A549 (cell line): Measurements from ENCODE around the gene BTG1. TPM values are rescaled to one million over a fixed set of nuclear protein-coding genes. Genes with fewer than 3 reads are reported as not detected.

Experiments used
- ATAC-seq, 2 experiments: fragments of 200-7000 bp in 1 of 2; fragments of >200 bp in 1 of 2; cut with Nextera tagmentation in 1 of 2; cut with Tn5 transposase in 1 of 2; 3 replicates each; pipeline versions ENCODE4 v1.8.0 to v1.9.1; 2018 to 2020; ENCODE audit warnings: mild to moderate bottlenecking in 1 of 2, moderate library complexity in 1 of 2
- CTCF ChIA-PET: fragments of 300-600 bp; sonication (Branson Sonifier 250); formaldehyde crosslinking; extraction: SDS; loops from one replicate; lab custom pipeline; 2021; ENCODE audit warnings: antibody characterized with exemption, inconsistent platforms; lab: Yijun Ruan, JAX
- POLR2A ChIA-PET: fragments of 350-600 bp; formaldehyde crosslinking; extraction: SDS; loops from one replicate; lab custom pipeline; 2021; ENCODE audit warnings: antibody characterized with exemption, inconsistent platforms; lab: Yijun Ruan, JAX
- DNase-seq, 2 experiments: peaks; one replicate each; pipeline versions ENCODE4 v3.0.0 to v3.0.0-alpha.2; 2011 to 2016; ENCODE audit warnings: low read depth in 1 of 2, low spot score in 1 of 2
- FAIRE-seq: peaks from 2 replicates; lab custom pipeline; 2011; peaks lifted over from hg19 to GRCh38; lab: Jason Lieb, UNC
- H3K27ac ChIP-seq, 2 experiments: fragments of >200 bp; sonication (Bioruptor Twin); formaldehyde crosslinking; 3 replicates each; pipeline ENCODE4 v1.5.1; 2016 to 2017
- H3K4me1 ChIP-seq: fragments of >200 bp; sonication (Bioruptor Twin); formaldehyde crosslinking; 3 replicates; pipeline ENCODE4 v1.6.1; 2016
- H3K4me2 ChIP-seq: fragments of >200 bp; sonication (Bioruptor Twin); formaldehyde crosslinking; 3 replicates; pipeline ENCODE4 v1.6.1; 2016
- H3K4me3 ChIP-seq: fragments of >200 bp; sonication (Bioruptor Twin); formaldehyde crosslinking; 3 replicates; pipeline ENCODE4 v1.5.1; 2016
- H3K9me3 ChIP-seq: fragments of >200 bp; sonication (Bioruptor Twin); formaldehyde crosslinking; 3 replicates; pipeline ENCODE4 v1.6.1; 2016
- CBX2 ChIP-seq: fragments of 200-600 bp; sonication (generic); IDR thresholded peaks from 2 replicates; pipeline ENCODE4 v1.6.1; 2016; ENCODE audit warnings: low read depth, mild to moderate bottlenecking, borderline replicate concordance
- CEBPB ChIP-seq, 2 experiments: fragments of >200 bp in 1 of 2; sonication (Bioruptor Twin) in 1 of 2; formaldehyde crosslinking in 1 of 2; IDR thresholded peaks; 2 replicates each; pipeline ENCODE4 v1.6.1; 2012 to 2016
- EHF ChIP-seq: fragments of 250-450 bp; sonication (Bioruptor Pico); IDR thresholded peaks from 2 replicates; pipeline ENCODE4 v1.5.0; 2020; ENCODE audit warnings: mild to moderate bottlenecking
- EHMT2 ChIP-seq: fragments of 200-600 bp; sonication (generic); IDR thresholded peaks from 2 replicates; pipeline ENCODE4 v1.6.1; 2016; ENCODE audit warnings: antibody characterized with exemption, low read depth, mild to moderate bottlenecking, moderate library complexity
- ESRRA ChIP-seq: fragments of 150-350 bp; IDR thresholded peaks from 2 replicates; pipeline ENCODE4 v1.6.1; 2014; ENCODE audit warnings: mild to moderate bottlenecking, low read length, borderline replicate concordance
- FOSB ChIP-seq: fragments of 250-450 bp; sonication (Bioruptor Pico); IDR thresholded peaks from 2 replicates; pipeline ENCODE4 v1.5.0; 2020; ENCODE audit warnings: mild to moderate bottlenecking, moderate library complexity
- HDAC2 ChIP-seq: fragments of 200-600 bp; sonication (generic); IDR thresholded peaks from 2 replicates; pipeline ENCODE4 v1.6.1; 2016
- HMGXB4 ChIP-seq: fragments of 250-450 bp; sonication (Bioruptor Pico); IDR thresholded peaks from 2 replicates; pipeline ENCODE4 v1.5.0; 2021; ENCODE audit warnings: mild to moderate bottlenecking, moderate library complexity, borderline replicate concordance
- HOXB5 ChIP-seq: fragments of 250-450 bp; sonication (Bioruptor Pico); IDR thresholded peaks from 2 replicates; pipeline ENCODE4 v1.5.0; 2020; ENCODE audit warnings: mild to moderate bottlenecking, moderate library complexity
- JUN ChIP-seq, 2 experiments: fragments of >200 bp; sonication (Bioruptor Twin); formaldehyde crosslinking; IDR thresholded peaks; 2 replicates in 1 of 2; 3 replicates in 1 of 2; pipeline ENCODE4 v1.6.1; 2016 to 2017
- KDM1A ChIP-seq: fragments of 200-600 bp; sonication (generic); IDR thresholded peaks from 2 replicates; pipeline ENCODE4 v1.6.1; 2016; ENCODE audit warnings: low read depth, mild to moderate bottlenecking
- MAFK ChIP-seq: fragments of 450-650 bp; IDR thresholded peaks from 2 replicates; pipeline ENCODE4 v1.6.1; 2014; ENCODE audit not compliant: partially characterized antibody
- MYC ChIP-seq: IDR thresholded peaks from 2 replicates; pipeline ENCODE4 v1.6.1; 2012; ENCODE audit warnings: mild to moderate bottlenecking, inconsistent platforms, low read length, improper control_type of control experiment, borderline replicate concordance
- NFE2L2 ChIP-seq: fragments of 150-350 bp; conservative IDR thresholded peaks from 2 replicates; pipeline ENCODE4 v1.6.1; 2014; ENCODE audit warnings: low read length
- POLR2A ChIP-seq: IDR thresholded peaks from 2 replicates; pipeline ENCODE4 v1.6.1; 2012; ENCODE audit warnings: mild to moderate bottlenecking, low read length
- RARB ChIP-seq: fragments of 250-450 bp; sonication (Bioruptor Pico); IDR thresholded peaks from 2 replicates; pipeline ENCODE4 v1.8.0; 2021; ENCODE audit warnings: mild to moderate bottlenecking, moderate library complexity
- RFX5 ChIP-seq: fragments of 450-650 bp; IDR thresholded peaks from 2 replicates; pipeline ENCODE4 v1.7.1; 2014; ENCODE audit warnings: antibody characterized with exemption, mild to moderate bottlenecking, moderate library complexity
- SMC3 ChIP-seq: fragments of >200 bp; sonication (Bioruptor Twin); formaldehyde crosslinking; IDR thresholded peaks from 3 replicates; pipeline ENCODE4 v1.6.1; 2018; ENCODE audit warnings: inconsistent platforms
- TFCP2L1 ChIP-seq: fragments of 250-450 bp; sonication (Bioruptor Pico); IDR thresholded peaks from 2 replicates; pipeline ENCODE4 v1.5.0; 2021; ENCODE audit warnings: mild to moderate bottlenecking
- ZC3H11A ChIP-seq: fragments of 450-650 bp; IDR thresholded peaks from 2 replicates; pipeline ENCODE4 v1.6.1; 2014; ENCODE audit warnings: antibody characterized with exemption, mild to moderate bottlenecking
- ZNF302 ChIP-seq: fragments of 250-450 bp; sonication (Bioruptor Pico); IDR thresholded peaks from 2 replicates; pipeline ENCODE4 v1.9.0; 2021; ENCODE audit warnings: inconsistent platforms, mild to moderate bottlenecking, moderate library complexity
- WGBS: methylation state at CpG from one replicate; pipeline ENCODE4 v1.1.6; 2017; ENCODE audit errors: missing lambda C conversion rate; 5-methylcytosine and 5-hydroxymethylcytosine counted together
- polyA plus RNA-seq, 4 experiments: library from polyadenylated mRNA; depleted of rRNA in 3 of 4; stranded (reverse); fragments of >200 nt; fragmentation: RNase III in 1 of 4; extraction: RNeasy Plus Mini Kit Qiagen cat#74134 plus additional on column Dnase treatment in 1 of 4; gene quantifications; 2 replicates in 3 of 4; 3 replicates in 1 of 4; pipeline ENCODE4 v1.2.3, GENCODE V29; 2011 to 2017
- TF ChIP-seq, protein P1 (sequence below): IDR thresholded peaks from 2 replicates; pipeline ENCODE4 v1.6.1; 2012
- TF ChIP-seq, protein P2 (sequence below): fragments of >200 bp; sonication (Bioruptor Twin); formaldehyde crosslinking; IDR thresholded peaks from 3 replicates; pipeline ENCODE4 v1.6.1; 2016

Gene BTG1
- polyA plus RNA-seq, 2 of the 4 experiments (the other 2 are of a cell fraction), result 29.4 to 138 TPM

- DNase-seq, result no peak
- Histone ChIP-seq H3K4me3 (no peak overlapping the region), H3K4me1 (peaks cover 78% of the 10 kb centered on the region), H3K27ac (peak overlapping the region; percentile 65 to 85), H3K9me3 (no peaks in the 10 kb centered on the region), H3K4me2 (peak overlapping the region; percentile 90)
- TF ChIP-seq, protein P1, sequence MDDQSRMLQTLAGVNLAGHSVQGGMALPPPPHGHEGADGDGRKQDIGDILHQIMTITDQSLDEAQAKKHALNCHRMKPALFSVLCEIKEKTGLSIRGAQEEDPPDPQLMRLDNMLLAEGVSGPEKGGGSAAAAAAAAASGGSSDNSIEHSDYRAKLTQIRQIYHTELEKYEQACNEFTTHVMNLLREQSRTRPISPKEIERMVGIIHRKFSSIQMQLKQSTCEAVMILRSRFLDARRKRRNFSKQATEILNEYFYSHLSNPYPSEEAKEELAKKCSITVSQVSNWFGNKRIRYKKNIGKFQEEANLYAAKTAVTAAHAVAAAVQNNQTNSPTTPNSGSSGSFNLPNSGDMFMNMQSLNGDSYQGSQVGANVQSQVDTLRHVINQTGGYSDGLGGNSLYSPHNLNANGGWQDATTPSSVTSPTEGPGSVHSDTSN, result no peak
- TF ChIP-seq EHF (CRISPR knock-in tag) (no peak), TFCP2L1 (CRISPR knock-in tag) (no peak), HDAC2 (no peak), ZNF302 (CRISPR knock-in tag) (no peak)
- CTCF ChIA-PET, result interaction anchor here (0.9 to 2.7 kb wide), 5 partner anchors 10 to 752 kb away, joined by 3 to 11 read pairs (median 6); no protein-coding TSS in a partner anchor
- POLR2A ChIA-PET, result interaction anchor here (0.8 to 4.5 kb wide), 4 partner anchors 10 to 752 kb away, joined by 3 to 21 read pairs (median 8); partner anchors contain the start of gene BTG1
- ATAC-seq, result peak in 1 of 2 experiments; percentile 11; a peak in 3 of 6 replicates
- no peak for FAIRE-seq
- WGBS, result 62% methylated on average over 3 of the region's 3 CpGs
These were observed 11.6 kb downstream of the BTG1 start for GRCh38 chr12:92133795-92134637.

GRCh38 chr12:92133171-92133570, 12.5 kb downstream of the BTG1 start:
- Histone ChIP-seq H3K4me2 (peak overlapping the region; percentile 90), H3K4me3 (no peak overlapping the region), H3K4me1 (peaks cover 69% of the 10 kb centered on the region), H3K9me3 (no peaks in the 10 kb centered on the region), H3K27ac (peak overlapping the region; percentile 65 to 85; a peak in 4 of 6 replicates)
- no peak for FAIRE-seq
- TF ChIP-seq MAFK (no peak), JUN (IDR thresholded peaks at IDR 0.05) (no peak), HMGXB4 (CRISPR knock-in tag) (no peak), CBX2 (no peak), POLR2A (no peak), ESRRA (no peak), NFE2L2 (no peak), ZC3H11A (no peak), EHF (CRISPR knock-in tag) (no peak), MYC (no peak), SMC3 (no peak), KDM1A (no peak), CEBPB (IDR thresholded peaks at IDR 0.05) (no peak)
- CTCF ChIA-PET, result interaction anchor here (1.2 to 2.7 kb wide), 3 partner anchors 11 to 751 kb away, joined by 3 to 11 read pairs (median 7); no protein-coding TSS in a partner anchor
- no CpG with 5 or more reads among the region's 1 CpG for WGBS
- ATAC-seq, result peak in 1 of 2 experiments; percentile 9; a peak in 2 of 6 replicates
- no peak for DNase-seq
- POLR2A ChIA-PET, result interaction anchor here (3.2 to 4.5 kb wide), 2 partner anchors 11 to 13 kb away, joined by 14 to 21 read pairs; partner anchors contain the start of gene BTG1

DNA sequence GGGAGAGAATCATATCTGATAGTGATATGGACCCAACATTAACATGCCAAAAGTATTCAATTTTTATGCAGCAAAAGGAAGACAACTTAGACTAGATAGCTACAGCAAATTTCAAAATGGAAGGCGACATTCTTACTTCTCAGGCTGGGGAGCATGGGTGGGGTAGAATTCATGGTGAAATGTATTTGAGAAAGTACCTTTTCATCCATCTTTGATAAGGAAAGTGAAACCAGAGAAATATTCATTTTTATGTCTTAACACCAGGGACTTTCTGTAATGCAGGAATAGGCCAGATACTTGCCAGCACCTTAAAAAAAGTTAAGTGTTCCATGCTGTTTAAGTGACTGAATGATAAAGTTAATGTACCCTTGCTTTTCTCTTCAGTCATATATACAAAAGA, 13.4 kb downstream of the BTG1 start:
- no peak for ATAC-seq
- no peak for TF ChIP-seq TFCP2L1 (CRISPR knock-in tag)
- no peak; the same call in 1 of the 2 replicates for TF ChIP-seq FOSB (CRISPR knock-in tag)
- TF ChIP-seq, protein P2, sequence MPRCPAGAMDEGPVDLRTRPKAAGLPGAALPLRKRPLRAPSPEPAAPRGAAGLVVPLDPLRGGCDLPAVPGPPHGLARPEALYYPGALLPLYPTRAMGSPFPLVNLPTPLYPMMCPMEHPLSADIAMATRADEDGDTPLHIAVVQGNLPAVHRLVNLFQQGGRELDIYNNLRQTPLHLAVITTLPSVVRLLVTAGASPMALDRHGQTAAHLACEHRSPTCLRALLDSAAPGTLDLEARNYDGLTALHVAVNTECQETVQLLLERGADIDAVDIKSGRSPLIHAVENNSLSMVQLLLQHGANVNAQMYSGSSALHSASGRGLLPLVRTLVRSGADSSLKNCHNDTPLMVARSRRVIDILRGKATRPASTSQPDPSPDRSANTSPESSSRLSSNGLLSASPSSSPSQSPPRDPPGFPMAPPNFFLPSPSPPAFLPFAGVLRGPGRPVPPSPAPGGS, result no peak
- no peak for TF ChIP-seq HOXB5 (CRISPR knock-in tag)
- TF ChIP-seq EHF (CRISPR knock-in tag), result no peak
- no peak for TF ChIP-seq RFX5
- TF ChIP-seq EHMT2, result no peak
- no peak for TF ChIP-seq RARB (CRISPR knock-in tag)
- Histone ChIP-seq H3K9me3 (no peaks in the 10 kb centered on the region), H3K4me1 (peaks cover 60% of the 10 kb centered on the region), H3K4me2 (peak overlapping the region; percentile 90), H3K4me3 (no peak overlapping the region), H3K27ac (peak overlapping the region in 1 of 2 experiments; percentile 40; a peak in 2 of 6 replicates)
- 87% methylated on average over 1 of the region's 1 CpG for WGBS
- DNase-seq, result no peak
- CTCF ChIA-PET, result interaction anchor here (0.9 to 2.1 kb wide), 3 partner anchors 20 to 759 kb away, joined by 3 to 7 read pairs (median 3); no protein-coding TSS in a partner anchor
- no peak for FAIRE-seq
- POLR2A ChIA-PET, result interaction anchor here (0.6 to 4.5 kb wide), 2 partner anchors 8 to 14 kb away, joined by 7 to 21 read pairs; partner anchors contain the start of gene BTG1
